Measurements from ENCODE around the gene DSCAML1.

DSCAML1 gene

DNA sequence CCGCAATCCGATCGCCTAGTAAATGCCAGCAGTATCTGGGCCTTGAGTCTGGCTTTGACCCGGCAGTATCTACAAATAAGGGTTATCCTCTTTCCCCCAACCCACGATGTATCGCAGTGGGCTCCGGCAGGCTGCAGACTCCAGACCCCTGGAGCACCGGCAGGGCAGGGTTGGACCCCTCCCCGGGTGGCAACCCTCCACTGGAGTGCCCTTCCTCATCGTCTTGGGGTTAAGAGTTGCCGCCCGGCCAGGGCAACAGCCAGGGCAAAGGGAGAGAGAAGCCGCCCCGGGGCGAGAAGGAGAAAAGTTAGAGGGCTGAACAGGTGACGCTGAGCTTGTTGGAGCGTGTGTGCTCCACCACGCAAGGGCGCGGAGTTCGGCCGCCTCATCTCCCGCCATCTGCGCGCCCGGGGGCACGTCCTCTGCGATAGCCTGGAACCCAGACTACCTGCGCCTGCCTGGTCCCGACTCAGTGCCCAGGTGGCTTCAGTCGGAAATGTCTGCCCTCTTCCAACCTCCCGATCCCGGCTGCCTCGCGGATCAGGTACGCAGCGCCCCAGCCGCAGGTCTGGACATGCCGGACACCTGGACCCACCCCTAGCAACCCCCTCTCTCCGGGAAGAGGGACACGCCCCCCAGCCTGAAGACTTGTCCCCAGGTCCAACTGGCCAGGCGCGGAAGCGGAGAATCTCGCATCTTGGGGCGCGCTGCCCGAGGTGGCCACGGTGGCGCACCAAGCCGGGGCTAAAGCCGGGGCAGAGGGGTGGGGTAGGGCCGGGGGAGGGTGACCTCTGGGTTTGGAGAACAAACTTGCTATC lies 1.2 kb downstream of the DSCAML1 start:
- H3K9me3 Mint-ChIP-seq: no peaks in the 10 kb centered on the region
- no peak overlapping the region for H3K27ac Mint-ChIP-seq
- ATAC-seq: no peak
- no peaks in the 10 kb centered on the region for H3K36me3 Mint-ChIP-seq
- H3K4me3 Mint-ChIP-seq: peak overlapping the region; percentile 41
- peaks cover 17% of the 10 kb centered on the region for H3K4me1 Mint-ChIP-seq
- H3K27me3 Mint-ChIP-seq: peaks cover 76% of the 10 kb centered on the region

DNA sequence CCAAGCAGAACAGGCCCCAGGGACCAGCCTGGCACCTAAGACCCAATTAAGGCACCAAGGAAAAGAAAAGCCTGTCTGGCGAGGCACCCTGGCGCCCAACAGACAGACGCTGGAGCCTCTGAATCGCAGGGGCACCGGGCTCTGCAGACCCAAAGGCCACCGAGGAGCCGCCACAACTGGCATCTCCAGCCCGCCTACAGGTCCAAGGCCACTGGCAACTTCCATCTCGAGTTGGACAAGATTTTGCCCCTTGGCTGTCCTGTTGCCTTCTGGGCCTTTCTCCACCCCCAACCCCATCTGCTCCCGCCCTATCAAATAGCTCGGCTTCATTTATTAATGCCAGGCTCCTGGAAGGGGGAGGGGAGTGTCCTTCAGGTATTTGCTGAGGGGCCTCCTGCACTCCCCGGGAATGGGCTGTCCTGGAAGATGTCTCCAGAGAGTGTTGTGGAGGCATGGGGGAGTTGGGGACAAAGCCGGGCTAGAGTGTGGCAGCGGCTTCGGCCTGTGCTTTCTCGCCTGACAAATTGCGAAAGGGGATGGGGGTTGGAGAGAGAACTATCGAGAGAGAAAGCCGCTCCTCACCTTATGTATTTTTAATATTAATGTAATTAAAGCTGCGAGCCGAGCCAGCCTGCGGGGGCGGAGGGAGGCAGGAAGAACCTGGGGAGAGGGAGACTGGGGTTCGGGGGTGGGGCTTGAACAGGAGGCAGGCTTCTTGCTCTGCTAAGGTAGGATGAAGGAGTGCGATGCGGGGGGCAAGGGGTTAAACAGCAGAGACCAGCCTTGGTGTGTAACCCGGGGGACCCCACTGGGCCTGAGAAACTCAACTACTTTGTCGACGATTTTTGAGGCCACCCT lies 2.0 kb downstream of the DSCAML1 start:
- no peaks in the 10 kb centered on the region for H3K9me3 Mint-ChIP-seq
- H3K4me3 Mint-ChIP-seq: no peak overlapping the region
- no peaks in the 10 kb centered on the region for H3K36me3 Mint-ChIP-seq
- no peak overlapping the region for H3K27ac Mint-ChIP-seq
- ATAC-seq: no peak
- H3K27me3 Mint-ChIP-seq: peaks cover 84% of the 10 kb centered on the region
- peaks cover 17% of the 10 kb centered on the region for H3K4me1 Mint-ChIP-seq

DNA sequence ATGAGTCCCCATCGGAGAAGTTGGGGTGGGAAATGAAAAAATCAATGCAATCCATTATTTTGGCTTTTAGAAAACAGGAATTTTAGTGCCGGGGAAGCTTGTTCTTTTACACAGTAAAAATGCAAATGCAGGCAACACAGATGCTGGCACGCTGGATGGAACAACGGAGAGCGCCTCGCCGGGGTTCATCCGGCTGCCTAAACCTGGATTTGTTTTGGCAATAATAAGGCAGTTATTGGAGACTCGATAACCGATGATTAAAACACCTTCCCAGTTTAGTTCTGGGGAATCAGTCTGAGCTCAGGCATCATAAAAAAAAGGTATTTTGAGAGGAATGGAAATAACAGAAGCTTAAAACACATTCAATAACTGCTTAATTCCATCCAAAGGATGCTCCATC lies 2.9 kb downstream of the DSCAML1 start:
- ATAC-seq: no peak
- Mint-ChIP-seq H3K27me3 (peaks cover 92% of the 10 kb centered on the region), H3K4me3 (no peak overlapping the region), H3K36me3 (no peaks in the 10 kb centered on the region), H3K9me3 (no peaks in the 10 kb centered on the region), H3K27ac (no peak overlapping the region), H3K4me1 (peaks cover 17% of the 10 kb centered on the region)

- H3K4me1 Mint-ChIP-seq: peaks cover 17% of the 10 kb centered on the region
- peaks cover 86% of the 10 kb centered on the region for H3K27me3 Mint-ChIP-seq
- H3K9me3 Mint-ChIP-seq: no peaks in the 10 kb centered on the region
- H3K4me3 Mint-ChIP-seq: no peak overlapping the region
- no peaks in the 10 kb centered on the region for H3K36me3 Mint-ChIP-seq
- H3K27ac Mint-ChIP-seq: no peak overlapping the region
- ATAC-seq: no peak
Observed at GRCh38 chr11:117793583-117793982, 3.4 kb downstream of the DSCAML1 start.

GRCh38 chr11:117792992-117793391 lies 4.0 kb downstream of the DSCAML1 start:
- Mint-ChIP-seq H3K9me3 (no peaks in the 10 kb centered on the region), H3K27ac (no peak overlapping the region), H3K36me3 (no peaks in the 10 kb centered on the region), H3K27me3 (peaks cover 84% of the 10 kb centered on the region), H3K4me3 (no peak overlapping the region), H3K4me1 (peaks cover 17% of the 10 kb centered on the region)
- ATAC-seq: no peak

- no peaks in the 10 kb centered on the region for H3K36me3 Mint-ChIP-seq
- H3K9me3 Mint-ChIP-seq: no peaks in the 10 kb centered on the region
- ATAC-seq: no peak
- no peak overlapping the region for H3K4me3 Mint-ChIP-seq
- H3K27me3 Mint-ChIP-seq: peaks cover 84% of the 10 kb centered on the region
- no peak overlapping the region for H3K27ac Mint-ChIP-seq
- peaks cover 17% of the 10 kb centered on the region for H3K4me1 Mint-ChIP-seq
Observed at GRCh38 chr11:117792241-117792640, 4.8 kb downstream of the DSCAML1 start.

- no peaks in the 10 kb centered on the region for H3K36me3 Mint-ChIP-seq
- no peaks in the 10 kb centered on the region for H3K9me3 Mint-ChIP-seq
- peaks cover 6% of the 10 kb centered on the region for H3K4me1 Mint-ChIP-seq
- H3K4me3 Mint-ChIP-seq: no peak overlapping the region
- no peak overlapping the region for H3K27ac Mint-ChIP-seq
- peaks cover 91% of the 10 kb centered on the region for H3K27me3 Mint-ChIP-seq
- no peak for ATAC-seq
Observed at GRCh38 chr11:117790279-117790678, 6.7 kb downstream of the DSCAML1 start.

GRCh38 chr11:117789241-117789640 lies 7.8 kb downstream of the DSCAML1 start:
- H3K36me3 Mint-ChIP-seq: no peaks in the 10 kb centered on the region
- H3K4me3 Mint-ChIP-seq: no peak overlapping the region
- H3K9me3 Mint-ChIP-seq: no peaks in the 10 kb centered on the region
- no peak for ATAC-seq
- no peaks in the 10 kb centered on the region for H3K4me1 Mint-ChIP-seq
- H3K27me3 Mint-ChIP-seq: peaks cover 89% of the 10 kb centered on the region
- no peak overlapping the region for H3K27ac Mint-ChIP-seq

- Mint-ChIP-seq H3K27me3 (peaks cover 88% of the 10 kb centered on the region), H3K4me1 (no peaks in the 10 kb centered on the region), H3K9me3 (no peaks in the 10 kb centered on the region), H3K36me3 (no peaks in the 10 kb centered on the region), H3K4me3 (no peak overlapping the region), H3K27ac (no peak overlapping the region)
- no peak for ATAC-seq
Observed at GRCh38 chr11:117786135-117786870, 10.7 kb downstream of the DSCAML1 start.

DNA sequence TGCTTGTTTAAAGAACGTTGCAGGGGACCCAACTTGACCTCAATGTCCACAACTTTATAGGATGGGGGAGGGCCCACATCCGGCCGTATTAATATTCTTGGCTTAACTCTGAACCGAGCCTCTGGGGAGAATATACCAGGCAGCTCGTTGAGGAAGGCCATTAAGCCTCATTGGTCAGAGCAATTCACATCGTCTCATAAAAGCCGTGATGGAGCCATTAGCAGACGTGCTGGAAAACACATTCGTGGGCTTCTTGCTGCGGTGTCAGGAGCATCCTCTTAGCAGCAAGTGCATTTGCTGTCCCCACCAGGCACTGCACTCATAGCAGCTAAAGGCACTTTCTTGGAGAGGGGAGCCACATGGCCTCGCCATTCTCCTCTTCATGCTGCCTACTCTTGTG lies 14.9 kb downstream of the DSCAML1 start:
- Mint-ChIP-seq H3K4me3 (no peak overlapping the region), H3K27ac (no peak overlapping the region), H3K4me1 (no peaks in the 10 kb centered on the region), H3K27me3 (peaks cover 95% of the 10 kb centered on the region), H3K36me3 (no peaks in the 10 kb centered on the region), H3K9me3 (no peaks in the 10 kb centered on the region)
- no peak for ATAC-seq

- Mint-ChIP-seq H3K4me3 (no peak overlapping the region), H3K27ac (no peak overlapping the region), H3K27me3 (peaks cover 95% of the 10 kb centered on the region), H3K36me3 (no peaks in the 10 kb centered on the region), H3K4me1 (no peaks in the 10 kb centered on the region), H3K9me3 (no peaks in the 10 kb centered on the region)
- ATAC-seq: no peak
Observed at GRCh38 chr11:117781627-117782026, 15.4 kb downstream of the DSCAML1 start.

- H3K9me3 Mint-ChIP-seq: no peaks in the 10 kb centered on the region
- H3K4me3 Mint-ChIP-seq: no peak overlapping the region
- no peaks in the 10 kb centered on the region for H3K4me1 Mint-ChIP-seq
- ATAC-seq: no peak
- H3K27me3 Mint-ChIP-seq: peaks cover 95% of the 10 kb centered on the region
- H3K36me3 Mint-ChIP-seq: no peaks in the 10 kb centered on the region
- no peak overlapping the region for H3K27ac Mint-ChIP-seq
Observed at GRCh38 chr11:117780456-117780855, 16.6 kb downstream of the DSCAML1 start.

- ATAC-seq: no peak
- peaks cover 56% of the 10 kb centered on the region for H3K27me3 Mint-ChIP-seq
- H3K9me3 Mint-ChIP-seq: no peaks in the 10 kb centered on the region
- no peaks in the 10 kb centered on the region for H3K4me1 Mint-ChIP-seq
- H3K27ac Mint-ChIP-seq: no peak overlapping the region
- no peaks in the 10 kb centered on the region for H3K36me3 Mint-ChIP-seq
- H3K4me3 Mint-ChIP-seq: no peak overlapping the region
Observed at GRCh38 chr11:117774553-117774952, 22.5 kb downstream of the DSCAML1 start.

GRCh38 chr11:117772360-117772759 lies 24.7 kb downstream of the DSCAML1 start:
- H3K27me3 Mint-ChIP-seq: peaks cover 34% of the 10 kb centered on the region
- no peaks in the 10 kb centered on the region for H3K4me1 Mint-ChIP-seq
- H3K9me3 Mint-ChIP-seq: no peaks in the 10 kb centered on the region
- no peak overlapping the region for H3K4me3 Mint-ChIP-seq
- no peak overlapping the region for H3K27ac Mint-ChIP-seq
- no peak for ATAC-seq
- H3K36me3 Mint-ChIP-seq: no peaks in the 10 kb centered on the region

DNA sequence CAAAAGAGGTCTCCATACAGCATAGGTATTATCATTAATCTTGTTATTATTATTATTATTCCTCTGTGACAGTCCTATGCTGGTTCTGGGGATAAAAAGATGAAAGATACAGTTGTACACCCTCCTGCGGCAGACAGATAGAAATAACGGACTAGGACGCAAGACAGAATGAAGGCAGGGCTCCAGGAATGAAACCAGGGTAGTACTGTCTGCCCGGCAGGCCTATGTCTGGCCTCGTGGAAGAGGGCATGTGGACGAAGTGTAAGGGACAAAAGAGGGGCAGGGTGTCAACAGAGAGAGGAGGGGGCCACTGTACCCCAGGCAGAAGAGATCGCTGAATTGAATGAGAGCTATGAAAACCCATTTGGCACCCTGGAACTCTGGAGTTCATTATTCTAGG lies 25.2 kb downstream of the DSCAML1 start:
- no peaks in the 10 kb centered on the region for H3K9me3 Mint-ChIP-seq
- H3K27ac Mint-ChIP-seq: no peak overlapping the region
- no peak for ATAC-seq
- H3K4me1 Mint-ChIP-seq: no peaks in the 10 kb centered on the region
- peaks cover 29% of the 10 kb centered on the region for H3K27me3 Mint-ChIP-seq
- H3K4me3 Mint-ChIP-seq: no peak overlapping the region
- H3K36me3 Mint-ChIP-seq: no peaks in the 10 kb centered on the region
